PC-3 (cell line): ENCODE results near the gene ZBTB7B. TPM values are rescaled to one million over a fixed set of nuclear protein-coding genes. Genes with fewer than 3 reads are reported as not detected.

Source experiments
- ATAC-seq: fragments of 200-7000 bp; cut with Tn5 transposase; 2 replicates; pipeline ENCODE4 v1.9.1; 2020; ENCODE audit warnings: mild to moderate bottlenecking, moderate library complexity
- BruUV-seq: library from RNA; stranded (reverse); fragments of 400-500 nt; replicated peaks from 2 replicates; lab custom pipeline; 2021; lab: Mats Ljungman, UMichigan
- CTCF ChIA-PET: fragments of 300-600 bp; sonication (Branson Sonifier 250); formaldehyde crosslinking; loops from one replicate; lab custom pipeline; 2022; ENCODE audit warnings: antibody characterized with exemption; lab: Charles Lee
- POLR2A ChIA-PET: fragments of 300-600 bp; sonication (Branson Sonifier 250); formaldehyde crosslinking; loops from one replicate; lab custom pipeline; 2022; ENCODE audit warnings: antibody characterized with exemption; ENCODE audit not compliant: unreplicated experiment; lab: Charles Lee
- DNase-seq: peaks from one replicate; pipeline ENCODE4 v3.0.0-alpha.2; 2015
- H2AFZ ChIP-seq: fragments of 300-600 bp; sonication (generic); 2 replicates; pipeline ENCODE4 v1.6.0; 2016; ENCODE audit warnings: antibody characterized with exemption, low read length
- H3F3A ChIP-seq: fragments of 300-600 bp; sonication (generic); one replicate; pipeline ENCODE4 v1.6.0; 2017; ENCODE audit warnings: antibody characterized with exemption, low read length, control low read depth, mild to moderate bottlenecking; ENCODE audit not compliant: unreplicated experiment
- H3K27ac ChIP-seq: fragments of 300-600 bp; sonication (generic); 2 replicates; pipeline ENCODE4 v1.5.1; 2016; ENCODE audit warnings: mild to moderate bottlenecking, low read length
- H3K27me3 ChIP-seq: fragments of 300-600 bp; sonication (generic); 2 replicates; pipeline ENCODE4 v1.6.1; 2016; ENCODE audit warnings: low read length, mixed read lengths
- H3K36me3 ChIP-seq: fragments of 300-600 bp; sonication (generic); 2 replicates; pipeline ENCODE4 v1.6.1; 2016; ENCODE audit warnings: low read depth, mixed run types, low read length, mixed read lengths
- H3K4me1 ChIP-seq: fragments of 300-600 bp; sonication (generic); 2 replicates; pipeline ENCODE4 v1.5.1; 2016; ENCODE audit warnings: low read length; ENCODE audit not compliant: insufficient read depth
- H3K4me2 ChIP-seq: fragments of 300-600 bp; sonication (generic); 2 replicates; pipeline ENCODE4 v1.6.0; 2016; ENCODE audit warnings: low read length
- H3K4me3 ChIP-seq: fragments of 300-600 bp; sonication (generic); 2 replicates; pipeline ENCODE4 v1.5.1; 2016; ENCODE audit warnings: mild to moderate bottlenecking, low read length, mixed read lengths
- H3K79me2 ChIP-seq: fragments of 300-600 bp; sonication (generic); 2 replicates; pipeline ENCODE4 v1.6.1; 2017; ENCODE audit warnings: low read length, mixed read lengths
- H3K9ac ChIP-seq: fragments of 300-600 bp; sonication (generic); 2 replicates; pipeline ENCODE4 v1.6.0; 2016; ENCODE audit warnings: mild to moderate bottlenecking, low read length
- H3K9me2 ChIP-seq: fragments of 300-600 bp; sonication (generic); replicated peaks from 2 replicates; pipeline ENCODE4 v1.6.1; 2016; ENCODE audit warnings: mixed run types, low read length, mixed read lengths
- H3K9me3 ChIP-seq: fragments of 300-600 bp; sonication (generic); 2 replicates; pipeline ENCODE4 v1.6.1; 2016; ENCODE audit warnings: low read length, mixed read lengths
- H4K20me1 ChIP-seq: fragments of 300-600 bp; sonication (generic); 2 replicates; pipeline ENCODE4 v1.6.1; 2016; ENCODE audit warnings: low read length, mixed read lengths
- EZH2 ChIP-seq: fragments of 300-600 bp; sonication (generic); IDR thresholded peaks from one replicate; pipeline ENCODE4 v1.6.1; 2017; ENCODE audit warnings: antibody characterized with exemption, mild to moderate bottlenecking, low read length; ENCODE audit not compliant: unreplicated experiment
- EZH2phosphoT487 ChIP-seq: fragments of 300-600 bp; sonication (generic); IDR thresholded peaks from 2 replicates; pipeline ENCODE4 v1.6.1; 2018; ENCODE audit warnings: mild to moderate bottlenecking, antibody characterized with exemption, low read length, borderline replicate concordance
- intact Hi-C: fragments of 100-400 bp; cut with micrococcal nuclease; formaldehyde crosslinking; loops from 2 replicates; pipeline ENCODE4 v1.9.0; 2023
- total RNA-seq: library from RNA; depleted of rRNA; stranded (reverse); fragments of >200 nt; gene quantifications from 2 replicates; pipeline ENCODE4 v1.2.3, GENCODE V29; 2014
- TF ChIP-seq, protein P1 (sequence below): fragments of 300-600 bp; sonication (generic); conservative IDR thresholded peaks from 2 replicates; pipeline ENCODE4 v1.5.1; 2017; ENCODE audit warnings: antibody characterized with exemption, low read depth, mild to moderate bottlenecking, low read length

ZBTB7B gene
- total RNA-seq, 1 experiment from 2014 or later: 39.7 TPM

DNA sequence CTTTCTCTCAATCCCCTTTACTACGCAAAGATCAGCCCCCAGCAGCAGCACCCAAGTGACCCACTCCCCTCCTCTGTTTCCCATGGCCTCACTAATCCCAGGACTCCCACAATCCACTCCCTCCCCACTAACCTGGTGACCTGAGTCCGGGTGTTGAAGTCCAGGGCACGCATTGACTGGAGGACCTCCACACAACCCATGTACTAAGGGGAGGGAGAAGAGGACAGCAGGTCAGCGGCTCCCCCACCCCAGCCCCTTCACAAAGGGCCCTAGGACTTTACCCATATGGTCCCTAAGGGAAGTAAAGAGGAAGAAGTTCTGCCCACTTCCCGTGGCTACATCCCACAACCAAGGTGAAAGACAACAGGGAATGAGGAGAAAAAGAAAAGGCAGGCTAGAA lies 33.4 kb upstream of the ZBTB7B start:
- no peaks in the 10 kb centered on the region for H4K20me1 ChIP-seq

DNA sequence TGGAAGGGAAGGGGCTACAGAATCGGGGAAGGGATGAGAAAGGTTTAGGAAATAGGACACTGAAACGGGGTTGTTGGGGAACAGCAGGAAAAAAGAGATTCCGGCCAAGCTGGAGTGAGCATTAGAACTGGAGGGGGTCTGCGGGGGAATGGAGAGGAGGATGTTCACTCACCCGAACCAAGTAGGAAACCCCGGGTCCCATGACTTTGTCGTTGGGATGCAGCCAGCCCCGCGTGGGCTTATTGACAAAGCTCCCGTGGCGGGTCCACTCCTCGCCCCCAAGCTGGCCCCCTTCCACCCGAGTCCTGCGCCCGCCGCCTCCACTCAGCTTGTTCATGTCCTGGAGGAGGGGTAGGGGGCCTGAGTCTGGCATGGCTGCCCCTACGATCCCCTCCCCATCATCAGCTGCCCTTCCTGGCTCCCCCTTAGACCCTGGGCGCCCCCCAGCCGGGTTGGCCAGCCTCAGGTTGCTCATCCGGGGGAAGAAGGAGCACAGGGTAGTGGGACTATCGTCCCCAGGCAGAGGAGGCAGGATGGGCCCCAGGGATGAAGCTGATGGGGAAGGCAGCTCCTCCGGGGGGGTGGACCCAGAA lies 32.6 kb upstream of the ZBTB7B start:
- Histone ChIP-seq H3K9me2 (no peaks in the 10 kb centered on the region), H3K4me1 (peaks cover 37% of the 10 kb centered on the region), H3K27me3 (no peaks in the 10 kb centered on the region), H3F3A (peaks cover 9% of the 10 kb centered on the region), H3K27ac (no peak overlapping the region), H3K4me2 (peak overlapping the region; percentile 88), H3K9me3 (no peaks in the 10 kb centered on the region), H3K4me3 (peak overlapping the region; percentile 35; the same call in 1 of the 2 replicates), H3K36me3 (peaks cover 29% of the 10 kb centered on the region), H3K9ac (peak overlapping the region; percentile 89), H2AFZ (no peak overlapping the region), H3K79me2 (peaks cover 37% of the 10 kb centered on the region), H4K20me1 (no peaks in the 10 kb centered on the region)
- CTCF ChIA-PET: no interaction called here
- BruUV-seq: no TSS peak
- no peak for ATAC-seq
- POLR2A ChIA-PET: no interaction called here
- TF ChIP-seq EZH2 (no peak), EZH2phosphoT487 (no peak)
- TF ChIP-seq, protein P1, sequence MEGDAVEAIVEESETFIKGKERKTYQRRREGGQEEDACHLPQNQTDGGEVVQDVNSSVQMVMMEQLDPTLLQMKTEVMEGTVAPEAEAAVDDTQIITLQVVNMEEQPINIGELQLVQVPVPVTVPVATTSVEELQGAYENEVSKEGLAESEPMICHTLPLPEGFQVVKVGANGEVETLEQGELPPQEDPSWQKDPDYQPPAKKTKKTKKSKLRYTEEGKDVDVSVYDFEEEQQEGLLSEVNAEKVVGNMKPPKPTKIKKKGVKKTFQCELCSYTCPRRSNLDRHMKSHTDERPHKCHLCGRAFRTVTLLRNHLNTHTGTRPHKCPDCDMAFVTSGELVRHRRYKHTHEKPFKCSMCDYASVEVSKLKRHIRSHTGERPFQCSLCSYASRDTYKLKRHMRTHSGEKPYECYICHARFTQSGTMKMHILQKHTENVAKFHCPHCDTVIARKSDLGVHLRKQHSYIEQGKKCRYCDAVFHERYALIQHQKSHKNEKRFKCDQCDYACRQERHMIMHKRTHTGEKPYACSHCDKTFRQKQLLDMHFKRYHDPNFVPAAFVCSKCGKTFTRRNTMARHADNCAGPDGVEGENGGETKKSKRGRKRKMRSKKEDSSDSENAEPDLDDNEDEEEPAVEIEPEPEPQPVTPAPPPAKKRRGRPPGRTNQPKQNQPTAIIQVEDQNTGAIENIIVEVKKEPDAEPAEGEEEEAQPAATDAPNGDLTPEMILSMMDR: no peak
- DNase-seq: no peak
- intact Hi-C loops: loop anchor here (5.0 kb wide), 2 partner anchors 92 to 167 kb away; partner anchors contain the start of genes EFNA4 and SLC50A1

More for the DNA sequence above, 33.4 kb upstream of the ZBTB7B start:
- Histone ChIP-seq H3K27ac (no peak overlapping the region), H3K4me3 (0 out of 2 replicates have a peak overlapping the region, but pooled peaks have one; percentile 7), H3K27me3 (no peaks in the 10 kb centered on the region), H3K4me2 (peak overlapping the region; percentile 88; the same call in 1 of the 2 replicates), H3K9me3 (no peaks in the 10 kb centered on the region), H2AFZ (no peak overlapping the region), H3K79me2 (peaks cover 35% of the 10 kb centered on the region), H3K4me1 (peaks cover 37% of the 10 kb centered on the region), H3F3A (peaks cover 9% of the 10 kb centered on the region), H3K9me2 (no peaks in the 10 kb centered on the region), H3K9ac (no peak overlapping the region), H3K36me3 (peaks cover 33% of the 10 kb centered on the region)
- intact Hi-C loops: no loop called here
- POLR2A ChIA-PET: no interaction called here
- no TSS peak for BruUV-seq
- DNase-seq (no peak), ATAC-seq (no peak)
- CTCF ChIA-PET: no interaction called here
- TF ChIP-seq EZH2phosphoT487 (no peak), EZH2 (no peak)
- TF ChIP-seq, protein P1: no peak
